ENCODE measurements around the gene DCUN1D2. TPM values are rescaled to one million over a fixed set of nuclear protein-coding genes. Genes with fewer than 3 reads are reported as not detected.

The DCUN1D2 gene
- total RNA-seq, 2 experiments from 2014 or later: 14.4 to 15.8 TPM

DNA sequence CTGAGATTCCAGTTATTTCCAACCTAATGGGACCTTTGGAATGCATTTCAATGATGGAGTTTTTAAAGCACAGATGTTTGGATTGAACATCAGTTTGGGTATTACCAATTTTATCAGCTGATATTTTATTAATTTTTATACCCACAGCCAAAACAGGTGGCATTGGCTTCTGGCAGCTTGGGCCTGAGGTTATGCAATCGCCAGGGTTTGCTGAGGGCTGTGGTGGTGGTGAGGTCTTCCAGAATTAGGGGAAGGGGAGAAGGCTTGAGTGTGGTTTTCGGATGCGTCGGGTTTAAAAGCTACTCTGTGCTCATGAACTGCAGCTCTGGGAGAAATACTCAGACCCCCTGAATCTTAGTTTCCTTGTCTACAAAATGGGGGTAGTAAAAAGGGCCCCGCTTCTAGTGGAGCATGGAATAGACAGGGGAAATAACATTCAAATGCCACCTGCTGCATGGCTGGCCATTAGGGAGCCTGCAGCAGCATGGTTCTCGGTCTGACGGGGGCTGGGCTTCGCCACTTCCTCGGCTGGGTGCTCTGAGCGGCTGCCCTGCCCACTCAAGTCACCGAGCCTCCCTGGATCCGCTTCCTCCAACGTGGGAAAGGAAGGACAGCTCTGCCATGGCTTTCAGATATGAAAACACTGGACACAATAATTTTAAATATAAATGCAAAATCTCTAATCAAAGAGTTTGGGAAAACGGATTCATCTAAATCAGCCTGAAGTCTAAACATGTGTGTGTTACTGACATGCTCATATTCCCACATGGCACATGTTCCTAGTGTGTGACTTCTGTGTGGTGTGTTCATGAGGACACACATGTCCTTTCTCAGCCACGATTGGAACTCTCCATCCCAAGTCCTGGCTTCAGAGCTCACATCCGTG lies 72.4 kb downstream of the DCUN1D2 start:
- Mint-ChIP-seq H3K27me3 (no peaks in the 10 kb centered on the region), H3K36me3 (no peaks in the 10 kb centered on the region), H3K9me3 (peaks cover 1% of the 10 kb centered on the region), H3K4me1 (ENCODE audit: low read depth) (no peaks in the 10 kb centered on the region), H3K4me3 (no peak overlapping the region), H3K27ac (no peak overlapping the region)
- no peak for DNase-seq
- ChIA-PET CTCF (interaction anchor here (0.6 kb wide), 1 partner anchor 38 kb away, joined by 3 read pairs; no protein-coding TSS in a partner anchor), POLR2A (no interaction called here)
- intact Hi-C loops (cut with micrococcal nuclease): no loop called here

DNA sequence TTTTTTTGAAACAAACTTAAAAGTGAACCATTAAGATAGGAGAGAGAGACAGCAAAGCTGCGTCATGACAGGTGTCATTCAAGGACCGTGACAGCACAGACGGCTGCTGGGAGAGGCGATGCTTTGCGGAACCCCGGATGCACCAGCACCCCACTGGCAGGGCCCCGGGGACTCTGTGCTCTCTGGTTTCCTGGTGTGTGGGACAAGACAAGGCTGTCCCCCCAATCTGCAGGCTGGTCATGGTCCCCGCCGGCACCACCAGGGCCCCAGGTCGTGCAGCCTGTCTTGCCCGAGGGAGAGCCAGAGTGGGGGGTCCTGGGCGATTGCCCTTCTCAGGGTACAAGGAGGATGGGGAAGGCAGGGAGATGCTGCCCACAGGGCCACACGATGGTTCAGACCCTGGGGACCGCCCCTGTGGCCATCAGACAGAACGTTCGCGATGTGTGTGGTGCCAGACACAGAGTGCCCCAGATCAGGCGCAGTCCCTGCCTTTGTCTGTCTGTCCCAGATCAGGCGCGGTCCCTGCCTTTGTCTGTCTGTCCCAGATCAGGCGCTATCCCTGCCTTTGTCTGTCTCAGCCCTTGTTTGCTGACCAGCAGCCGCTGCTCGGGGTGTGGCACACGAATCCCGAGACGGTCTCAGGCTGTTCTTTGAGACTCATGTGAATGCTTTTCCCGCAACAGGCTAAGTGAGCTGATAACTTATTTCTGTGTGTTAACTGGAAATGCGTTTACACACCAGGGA lies 73.3 kb downstream of the DCUN1D2 start:
- ChIA-PET CTCF (interaction anchor here (0.6 kb wide), 1 partner anchor 38 kb away, joined by 3 read pairs; no protein-coding TSS in a partner anchor), POLR2A (no interaction called here)
- no peaks in the 10 kb centered on the region for H3K4me1 Mint-ChIP-seq (ENCODE audit: low read depth)
- H3K4me3 Mint-ChIP-seq: no peak overlapping the region
- peaks cover 2% of the 10 kb centered on the region for H3K9me3 Mint-ChIP-seq
- intact Hi-C loops (cut with micrococcal nuclease): no loop called here
- no peaks in the 10 kb centered on the region for H3K36me3 Mint-ChIP-seq
- H3K27ac Mint-ChIP-seq: no peak overlapping the region
- no peak for DNase-seq
- no peaks in the 10 kb centered on the region for H3K27me3 Mint-ChIP-seq

DNA sequence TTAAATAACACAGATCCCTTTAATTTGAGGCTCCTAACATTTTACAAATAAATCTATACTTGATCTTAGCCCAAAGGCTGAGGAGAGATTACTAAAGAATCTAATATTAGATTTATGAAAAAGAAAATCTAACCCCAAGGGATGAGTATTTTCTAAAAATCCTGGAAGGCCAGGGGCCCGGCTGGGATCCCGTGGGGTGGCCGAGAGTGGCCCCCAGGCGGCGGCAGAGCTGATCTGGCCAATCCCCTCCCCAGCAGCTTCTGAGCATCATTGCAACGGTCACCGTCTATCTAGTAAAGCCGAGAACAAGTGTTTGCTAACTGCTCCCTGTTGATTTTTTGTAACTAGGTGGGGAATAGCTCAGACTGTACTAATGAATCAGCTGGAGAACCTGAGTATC lies 74.7 kb downstream of the DCUN1D2 start:
- H3K4me1 Mint-ChIP-seq (ENCODE audit: low read depth): no peaks in the 10 kb centered on the region
- POLR2A ChIA-PET: no interaction called here
- intact Hi-C loops (cut with micrococcal nuclease): no loop called here
- H3K27me3 Mint-ChIP-seq: no peaks in the 10 kb centered on the region
- peaks cover 2% of the 10 kb centered on the region for H3K9me3 Mint-ChIP-seq
- H3K4me3 Mint-ChIP-seq: no peak overlapping the region
- CTCF ChIA-PET: no interaction called here
- no peak overlapping the region for H3K27ac Mint-ChIP-seq
- H3K36me3 Mint-ChIP-seq: no peaks in the 10 kb centered on the region
- no peak for DNase-seq

DNA sequence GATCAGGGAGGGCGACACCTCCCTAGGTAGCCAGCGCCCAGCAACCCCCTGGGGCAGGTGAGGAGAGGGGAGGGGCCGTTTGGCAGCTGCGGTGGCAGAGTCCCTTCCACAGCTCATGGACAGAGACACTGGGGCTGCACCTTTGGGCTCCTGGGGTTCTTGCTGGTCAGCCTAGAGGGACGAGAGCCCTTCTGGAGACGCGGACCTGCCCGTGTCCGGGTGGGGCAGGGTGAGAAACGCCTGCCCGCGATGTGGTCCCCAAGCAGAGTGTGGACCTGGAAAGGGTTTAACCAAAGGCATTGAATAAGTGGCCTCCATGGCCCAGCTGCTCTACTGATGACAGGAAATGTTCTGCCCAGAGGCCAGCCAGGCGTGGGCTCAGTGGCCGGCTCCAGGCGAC lies 75.5 kb downstream of the DCUN1D2 start:
- peaks cover 2% of the 10 kb centered on the region for H3K9me3 Mint-ChIP-seq
- intact Hi-C loops (cut with micrococcal nuclease): no loop called here
- ChIA-PET CTCF (no interaction called here), POLR2A (no interaction called here)
- DNase-seq: no peak
- no peak overlapping the region for H3K27ac Mint-ChIP-seq
- no peaks in the 10 kb centered on the region for H3K36me3 Mint-ChIP-seq
- H3K4me1 Mint-ChIP-seq (ENCODE audit: low read depth): no peaks in the 10 kb centered on the region
- H3K4me3 Mint-ChIP-seq: no peak overlapping the region
- no peaks in the 10 kb centered on the region for H3K27me3 Mint-ChIP-seq

DNA sequence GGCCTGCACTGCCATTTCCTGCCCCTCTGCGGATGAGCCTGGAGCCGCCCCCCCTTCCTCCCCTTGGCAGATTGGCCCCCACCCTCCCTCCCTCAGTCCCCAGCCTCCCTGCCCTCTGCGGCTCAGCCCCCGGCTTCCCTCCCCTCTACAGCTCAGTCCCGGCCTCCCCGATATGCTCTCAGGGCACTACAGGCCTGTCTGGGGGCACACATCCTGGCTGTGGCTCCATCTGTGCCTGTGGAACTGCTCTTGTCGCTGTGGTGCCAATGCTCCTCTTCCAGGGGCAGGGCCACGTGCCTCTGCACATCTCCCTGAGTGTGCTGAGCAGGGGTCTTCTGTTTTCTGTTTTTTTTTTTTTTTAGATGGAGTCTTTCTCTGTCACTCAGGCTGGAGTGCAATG lies 76.2 kb downstream of the DCUN1D2 start:
- no peak overlapping the region for H3K27ac Mint-ChIP-seq
- ChIA-PET POLR2A (no interaction called here), CTCF (no interaction called here)
- H3K27me3 Mint-ChIP-seq: no peaks in the 10 kb centered on the region
- H3K4me3 Mint-ChIP-seq: no peak overlapping the region
- DNase-seq: no peak
- H3K36me3 Mint-ChIP-seq: no peaks in the 10 kb centered on the region
- no peaks in the 10 kb centered on the region for H3K4me1 Mint-ChIP-seq (ENCODE audit: low read depth)
- H3K9me3 Mint-ChIP-seq: peaks cover 2% of the 10 kb centered on the region
- intact Hi-C loops (cut with micrococcal nuclease): no loop called here

DNA sequence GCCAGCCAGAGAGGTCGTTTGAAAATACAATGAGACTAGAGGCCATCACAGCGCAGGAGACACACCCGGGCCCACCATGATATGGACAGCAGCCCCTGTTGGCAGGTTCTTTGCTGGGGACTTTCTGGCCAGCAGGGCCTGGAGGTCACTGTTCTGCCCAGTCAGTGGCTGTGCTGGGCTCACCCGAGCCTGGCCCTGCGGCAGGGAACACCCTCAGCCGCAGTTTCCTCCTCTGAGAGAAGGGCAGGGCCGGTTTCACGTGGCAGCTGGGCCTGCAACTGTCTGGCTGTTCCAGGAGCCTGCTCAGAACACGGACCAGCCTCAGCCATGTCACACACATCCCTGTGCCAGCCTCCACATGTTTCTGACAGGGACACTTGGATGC lies 76.6 kb downstream of the DCUN1D2 start:
- POLR2A ChIA-PET: no interaction called here
- intact Hi-C loops (cut with micrococcal nuclease): no loop called here
- no peaks in the 10 kb centered on the region for H3K4me1 Mint-ChIP-seq (ENCODE audit: low read depth)
- no peak overlapping the region for H3K27ac Mint-ChIP-seq
- CTCF ChIA-PET: no interaction called here
- H3K9me3 Mint-ChIP-seq: peaks cover 2% of the 10 kb centered on the region
- no peaks in the 10 kb centered on the region for H3K27me3 Mint-ChIP-seq
- DNase-seq: no peak
- H3K4me3 Mint-ChIP-seq: no peak overlapping the region
- no peaks in the 10 kb centered on the region for H3K36me3 Mint-ChIP-seq

DNA sequence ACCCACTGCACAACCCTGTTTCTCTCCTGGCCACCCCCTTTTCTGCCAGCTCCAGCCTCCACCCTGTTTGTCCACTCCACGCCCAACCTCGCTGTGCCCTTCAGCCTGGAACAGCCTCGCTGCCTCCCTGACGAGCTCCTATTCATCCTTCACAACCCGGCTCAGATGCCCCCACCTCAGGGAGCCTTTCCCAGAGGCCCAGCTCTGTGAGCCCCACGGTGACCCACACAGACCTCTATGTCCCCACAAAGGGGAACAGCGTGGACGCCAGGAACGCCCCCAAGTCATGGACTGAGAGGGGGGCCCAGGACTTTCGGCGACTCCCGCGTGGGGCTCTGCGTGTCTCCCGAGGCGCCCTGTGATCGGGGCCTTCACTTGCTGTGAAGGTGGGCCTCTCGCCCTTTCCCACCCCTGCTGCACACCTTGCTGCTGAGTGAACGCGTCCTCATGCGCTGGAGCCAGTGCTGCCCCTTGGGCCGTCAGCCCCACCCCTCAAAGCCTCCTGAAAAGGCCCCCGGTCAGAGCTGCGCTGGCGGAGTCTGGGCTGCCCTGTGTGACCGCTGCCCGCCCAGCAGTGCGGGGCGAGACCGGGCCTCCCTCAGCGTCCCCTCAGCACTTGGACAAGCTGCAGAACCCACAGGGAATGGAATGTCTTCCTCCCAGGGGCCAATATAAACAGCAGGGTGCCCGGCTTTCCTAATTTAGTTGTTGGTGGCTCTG lies 77.2 kb downstream of the DCUN1D2 start:
- ChIA-PET CTCF (no interaction called here), POLR2A (no interaction called here)
- peaks cover under 1% of the 10 kb centered on the region for H3K27me3 Mint-ChIP-seq
- H3K9me3 Mint-ChIP-seq: peaks cover 2% of the 10 kb centered on the region
- no peaks in the 10 kb centered on the region for H3K36me3 Mint-ChIP-seq
- DNase-seq: no peak
- no peak overlapping the region for H3K4me3 Mint-ChIP-seq
- no peaks in the 10 kb centered on the region for H3K4me1 Mint-ChIP-seq (ENCODE audit: low read depth)
- intact Hi-C loops (cut with micrococcal nuclease): no loop called here
- H3K27ac Mint-ChIP-seq: no peak overlapping the region

DNA sequence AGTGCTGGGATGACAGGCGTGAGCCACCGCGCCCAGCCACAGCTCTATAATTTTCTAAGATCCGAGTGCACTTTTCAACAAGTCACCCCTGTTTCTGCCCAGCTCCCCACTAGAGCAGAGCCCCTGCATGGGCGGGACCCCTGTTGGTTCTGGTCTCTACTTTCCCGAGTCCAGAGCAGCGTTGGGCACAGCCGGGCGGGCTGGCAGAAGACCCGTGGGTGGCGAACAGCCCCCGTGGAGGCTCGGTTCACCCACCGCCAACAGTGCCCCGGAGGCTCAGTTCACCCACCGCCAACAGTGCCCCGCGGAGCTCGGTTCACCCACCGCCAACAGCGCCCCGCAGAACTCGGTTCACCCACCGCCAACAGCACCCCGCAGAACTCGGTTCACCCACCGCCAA lies 78.1 kb downstream of the DCUN1D2 start:
- H3K4me1 Mint-ChIP-seq (ENCODE audit: low read depth): no peaks in the 10 kb centered on the region
- intact Hi-C loops (cut with micrococcal nuclease): no loop called here
- POLR2A ChIA-PET: no interaction called here

DNA sequence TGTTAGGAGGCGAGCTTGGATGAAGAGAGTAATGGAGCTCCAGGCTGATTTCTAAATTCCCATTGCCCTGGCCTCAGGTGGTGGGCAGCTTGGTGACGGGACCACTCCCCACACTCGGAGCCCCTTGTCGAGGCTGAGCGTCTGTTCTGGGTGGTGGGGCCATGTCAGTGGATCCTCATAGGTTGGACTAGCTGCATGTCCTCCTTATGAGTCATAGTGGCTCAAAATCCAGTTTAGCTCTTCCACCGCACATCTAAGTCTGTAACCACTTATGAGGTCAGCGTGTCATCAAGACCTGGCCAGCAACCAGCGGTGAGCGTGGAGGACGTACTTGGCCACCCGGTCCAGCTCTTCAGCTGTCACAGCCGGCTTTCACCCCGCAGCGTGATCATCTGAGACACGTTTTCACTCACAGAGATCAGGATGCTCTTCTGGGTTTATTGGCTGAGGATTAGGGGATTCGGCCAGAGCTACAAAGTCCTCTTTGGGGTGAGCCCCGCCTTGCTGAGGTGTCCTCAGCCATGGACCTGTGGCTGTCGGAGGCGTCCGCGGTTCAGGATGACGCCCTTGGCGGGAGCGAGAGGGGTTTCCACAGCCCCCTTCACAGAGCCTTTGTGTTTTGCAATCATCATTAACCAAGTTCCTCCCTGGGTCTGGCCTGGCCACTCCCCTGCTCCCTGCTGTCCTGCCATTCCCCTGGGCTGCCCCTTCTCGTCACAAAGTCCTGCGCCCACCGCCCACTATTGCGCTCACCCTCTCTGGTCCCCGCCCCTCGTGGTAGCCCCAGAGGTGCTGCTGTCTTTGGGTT lies 79.1 kb downstream of the DCUN1D2 start:
- intact Hi-C loops (cut with micrococcal nuclease): no loop called here
- CTCF ChIA-PET: interaction anchor here (0.6 kb wide), 1 partner anchor 18 kb away, joined by 3 read pairs; no protein-coding TSS in a partner anchor
- POLR2A ChIA-PET: interaction anchor here (0.6 kb wide), 1 partner anchor 329 kb away, joined by 3 read pairs; no protein-coding TSS in a partner anchor
- DNase-seq: no peak
- Mint-ChIP-seq H3K4me1 (ENCODE audit: low read depth) (no peaks in the 10 kb centered on the region), H3K4me3 (no peak overlapping the region), H3K9me3 (peaks cover 2% of the 10 kb centered on the region), H3K27ac (no peak overlapping the region), H3K36me3 (no peaks in the 10 kb centered on the region), H3K27me3 (peaks cover 4% of the 10 kb centered on the region)

More for the DNA sequence above, 78.1 kb downstream of the DCUN1D2 start:
- no peak for DNase-seq
- Mint-ChIP-seq H3K27ac (no peak overlapping the region), H3K9me3 (peaks cover 2% of the 10 kb centered on the region), H3K36me3 (no peaks in the 10 kb centered on the region), H3K27me3 (peaks cover 4% of the 10 kb centered on the region), H3K4me3 (no peak overlapping the region)
- CTCF ChIA-PET: no interaction called here

DNA sequence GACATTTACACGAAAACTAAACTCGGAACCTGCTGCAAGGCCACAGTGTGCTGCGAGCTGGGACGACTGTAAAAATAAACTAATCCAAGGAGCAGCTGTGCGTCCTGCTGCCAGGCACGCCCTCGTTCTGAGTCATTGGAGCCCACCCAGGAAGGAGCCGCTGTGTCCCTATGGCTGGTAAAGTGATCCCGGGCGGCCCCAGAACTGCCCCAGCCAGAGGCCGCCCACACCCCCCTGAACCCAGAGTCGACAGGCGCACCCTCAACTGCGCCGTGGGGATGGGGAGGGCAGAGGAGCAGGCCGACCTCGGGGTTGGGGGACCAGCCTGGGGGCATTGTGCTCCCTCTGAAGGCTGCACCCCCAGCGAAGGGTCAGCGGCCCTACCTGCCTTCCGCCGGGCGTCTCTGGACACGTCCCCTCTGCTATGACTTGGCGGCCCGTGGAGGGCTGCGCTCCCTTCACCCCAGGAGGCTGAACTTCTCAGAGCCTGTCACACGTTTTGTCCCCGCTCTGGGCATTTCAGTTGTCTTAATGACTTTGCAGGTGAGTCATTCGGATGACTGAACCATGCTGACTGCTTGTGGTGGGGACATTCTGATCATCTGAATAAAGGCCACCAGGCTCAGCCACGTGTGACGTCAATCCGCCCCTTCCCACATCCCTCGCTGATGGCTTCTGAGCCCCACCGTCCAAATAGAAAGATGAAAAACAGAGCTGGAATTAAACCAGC lies 79.9 kb downstream of the DCUN1D2 start:
- peaks cover 2% of the 10 kb centered on the region for H3K9me3 Mint-ChIP-seq
- ChIA-PET POLR2A (no interaction called here), CTCF (no interaction called here)
- intact Hi-C loops (cut with micrococcal nuclease): no loop called here
- no peak overlapping the region for H3K4me3 Mint-ChIP-seq
- no peaks in the 10 kb centered on the region for H3K36me3 Mint-ChIP-seq
- DNase-seq: no peak
- H3K4me1 Mint-ChIP-seq (ENCODE audit: low read depth): no peaks in the 10 kb centered on the region
- H3K27ac Mint-ChIP-seq: no peak overlapping the region
- peaks cover 4% of the 10 kb centered on the region for H3K27me3 Mint-ChIP-seq

DNA sequence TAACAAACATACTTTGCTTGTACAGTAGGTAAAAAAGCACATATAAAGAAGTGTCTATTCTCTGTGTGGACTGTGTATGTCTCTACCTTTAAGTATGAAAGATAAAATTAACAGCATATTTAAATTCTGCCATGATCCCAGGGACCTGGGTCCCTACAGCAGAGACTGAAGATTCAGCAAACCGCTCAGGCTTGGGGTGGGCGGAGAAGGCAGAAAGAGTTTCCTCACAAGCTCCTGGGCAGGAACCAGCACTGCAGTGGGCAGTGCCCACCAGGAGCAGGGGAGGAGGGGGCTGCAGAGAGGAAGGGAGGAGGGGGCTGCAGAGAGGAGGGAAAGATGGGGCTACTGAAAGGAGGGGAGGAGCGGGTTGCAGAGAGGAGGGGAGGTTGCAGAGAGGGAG lies 81.9 kb downstream of the DCUN1D2 start:
- no peak overlapping the region for H3K27ac Mint-ChIP-seq
- POLR2A ChIA-PET: no interaction called here
- intact Hi-C loops (cut with micrococcal nuclease): no loop called here

More for the DNA sequence above, 81.9 kb downstream of the DCUN1D2 start:
- no peak for DNase-seq
- H3K9me3 Mint-ChIP-seq: peaks cover 2% of the 10 kb centered on the region
- peaks cover 4% of the 10 kb centered on the region for H3K27me3 Mint-ChIP-seq
- CTCF ChIA-PET: no interaction called here
- H3K4me3 Mint-ChIP-seq: no peak overlapping the region
- H3K36me3 Mint-ChIP-seq: no peaks in the 10 kb centered on the region
- H3K4me1 Mint-ChIP-seq (ENCODE audit: low read depth): no peaks in the 10 kb centered on the region
